ENCODE measurements around the gene SDC4.

Gene SDC4

GRCh38 chr20:45306431-45306982 is 41.7 kb downstream of the SDC4 start, which contains the start of gene RBPJL:
Gene RBPJL, plus strand, starts transcription at chr20:45306840. Its CDS starts 83 bp downstream, at chr20:45306923.
- DNase-seq (ENCODE audit: low read depth), result no peak
- peak; percentile 84 for TF ChIP-seq CTCF (IDR thresholded peaks at IDR 0.05; ENCODE audit: low read depth, low read length, missing control alignments)
- H3K4me3 ChIP-seq (ENCODE audit: low read depth, low read length), result no peak within 1 kb of the TSS

GRCh38 chr20:45305262-45305661 is 43.0 kb downstream of the SDC4 start:
- no peak for TF ChIP-seq CTCF (IDR thresholded peaks at IDR 0.05; ENCODE audit: low read depth, low read length, missing control alignments)
- no peak overlapping the region for H3K4me3 ChIP-seq (ENCODE audit: low read depth, low read length)
- no peak for DNase-seq (ENCODE audit: low read depth)

- no peak for TF ChIP-seq CTCF (IDR thresholded peaks at IDR 0.05; ENCODE audit: low read depth, low read length, missing control alignments)
- no peak overlapping the region for H3K4me3 ChIP-seq (ENCODE audit: low read depth, low read length)
- no peak for DNase-seq (ENCODE audit: low read depth)
These were observed 43.7 kb downstream of the SDC4 start for GRCh38 chr20:45304464-45304999.

GRCh38 chr20:45303586-45304463 is 44.4 kb downstream of the SDC4 start:
- no peak for TF ChIP-seq CTCF (IDR thresholded peaks at IDR 0.05; ENCODE audit: low read depth, low read length, missing control alignments)
- no peak overlapping the region for H3K4me3 ChIP-seq (ENCODE audit: low read depth, low read length)
- DNase-seq (ENCODE audit: low read depth), result no peak

- no peak overlapping the region for H3K4me3 ChIP-seq (ENCODE audit: low read depth, low read length)
- no peak for DNase-seq (ENCODE audit: low read depth)
- no peak for TF ChIP-seq CTCF (IDR thresholded peaks at IDR 0.05; ENCODE audit: low read depth, low read length, missing control alignments)
These were observed 46.4 kb downstream of the SDC4 start for GRCh38 chr20:45301824-45302271.

- no peak for DNase-seq (ENCODE audit: low read depth)
- H3K4me3 ChIP-seq (ENCODE audit: low read depth, low read length), result no peak overlapping the region
- peak; percentile 72 for TF ChIP-seq CTCF (IDR thresholded peaks at IDR 0.05; ENCODE audit: low read depth, low read length, missing control alignments)
These were observed 47.3 kb downstream of the SDC4 start for GRCh38 chr20:45300961-45301360.

Data from GM12864 (cell line).